IMR-90 (cell line): ENCODE data around the gene DPPA5. TPM values are rescaled to one million over a fixed set of nuclear protein-coding genes. Genes with fewer than 3 reads are reported as not detected.

Experiments
- ATAC-seq: fragments of 200-7000 bp; cut with Tn5 transposase; 2 replicates; pipeline ENCODE4 v1.9.1; 2020; ENCODE audit warnings: low read depth, mild to moderate bottlenecking, moderate library complexity
- BruUV-seq: library from RNA; stranded (reverse); fragments of 400-500 nt; replicated peaks from 2 replicates; lab custom pipeline; 2021; lab: Mats Ljungman, UMichigan
- CTCF ChIA-PET: fragments of 300-600 bp; formaldehyde crosslinking; extraction: SDS; loops from one replicate; lab custom pipeline; 2021; ENCODE audit warnings: antibody characterized with exemption; lab: Yijun Ruan, JAX
- POLR2A ChIA-PET: fragments of 300-600 bp; sonication (Branson Sonifier 250); formaldehyde crosslinking; loops from one replicate; lab custom pipeline; 2022; ENCODE audit warnings: antibody characterized with exemption; ENCODE audit not compliant: unreplicated experiment; lab: Charles Lee
- DNase-seq: peaks from one replicate; pipeline ENCODE4 v3.0.0; 2013
- H2AFZ ChIP-seq: replicated peaks from 2 replicates; pipeline ENCODE3; 2013; ENCODE audit warnings: low read length, mild to moderate bottlenecking; ENCODE audit not compliant: poor library complexity
- H2AK5ac ChIP-seq: 2 replicates; pipeline ENCODE4 v1.6.1; 2013; ENCODE audit warnings: low read depth, low read length, inconsistent platforms
- H2AK9ac ChIP-seq: replicated peaks from 2 replicates; pipeline ENCODE3; 2013; ENCODE audit warnings: mild to moderate bottlenecking, low read depth, low read length, moderate library complexity; ENCODE audit not compliant: poor library complexity
- H2BK120ac ChIP-seq: 2 replicates; pipeline ENCODE4 v1.6.1; 2013; ENCODE audit warnings: low read depth, low read length, inconsistent platforms
- H2BK15ac ChIP-seq: 3 replicates; pipeline ENCODE4 v1.6.1; 2013; ENCODE audit warnings: low read depth, low read length, inconsistent platforms
- H2BK20ac ChIP-seq: 2 replicates; pipeline ENCODE4 v1.6.1; 2013; ENCODE audit warnings: low read depth, mild to moderate bottlenecking, inconsistent platforms, low read length, moderate library complexity
- H2BK5ac ChIP-seq: 2 replicates; pipeline ENCODE4 v1.6.1; 2013; ENCODE audit warnings: mild to moderate bottlenecking, low read depth, low read length, inconsistent platforms; ENCODE audit not compliant: poor library complexity, severe bottlenecking
- H3K14ac ChIP-seq: replicated peaks from 2 replicates; pipeline ENCODE4 v1.6.1; 2013; ENCODE audit warnings: low read depth, low read length, inconsistent platforms
- H3K18ac ChIP-seq: 2 replicates; pipeline ENCODE4 v1.6.1; 2013; ENCODE audit warnings: low read depth, low read length, control low read depth
- H3K23ac ChIP-seq: 2 replicates; pipeline ENCODE4 v1.6.1; 2013; ENCODE audit warnings: low read depth, low read length, inconsistent platforms
- H3K27ac ChIP-seq: 2 replicates; pipeline ENCODE4 v1.5.1; 2013; ENCODE audit warnings: mild to moderate bottlenecking, control low read depth, low read length; ENCODE audit not compliant: insufficient read depth
- H3K27me3 ChIP-seq: 2 replicates; pipeline ENCODE4 v1.6.1; 2013; ENCODE audit warnings: low read length; ENCODE audit not compliant: control insufficient read depth, insufficient read depth
- H3K36me3 ChIP-seq: 2 replicates; pipeline ENCODE4 v1.6.1; 2013; ENCODE audit warnings: low read length, mixed read lengths; ENCODE audit not compliant: control insufficient read depth, insufficient read depth
- H3K4ac ChIP-seq: 2 replicates; pipeline ENCODE4 v1.6.1; 2013; ENCODE audit warnings: low read depth, low read length, inconsistent platforms
- H3K4me1 ChIP-seq: 2 replicates; pipeline ENCODE4 v1.6.1; 2013; ENCODE audit warnings: low read length, mixed read lengths; ENCODE audit not compliant: control insufficient read depth, insufficient read depth
- H3K4me2 ChIP-seq: 2 replicates; pipeline ENCODE4 v1.6.1; 2013; ENCODE audit warnings: low read depth, mild to moderate bottlenecking, control low read depth, low read length, moderate library complexity
- H3K4me3 ChIP-seq: 2 replicates; pipeline ENCODE4 v1.5.1; 2013; ENCODE audit warnings: low read depth, mild to moderate bottlenecking, control low read depth, low read length, moderate library complexity; ENCODE audit not compliant: insufficient read depth
- H3K56ac ChIP-seq: 2 replicates; pipeline ENCODE4 v1.6.1; 2013; ENCODE audit warnings: low read length, inconsistent platforms; ENCODE audit not compliant: insufficient read depth; ENCODE audit errors: extremely low read depth
- H3K79me1 ChIP-seq, 2 experiments: 2 replicates each; pipeline ENCODE4 v1.6.1; 2013; ENCODE audit warnings: low read length in 2 of 2, inconsistent platforms in 1 of 2, low read depth in 1 of 2
- H3K9ac ChIP-seq: 2 replicates; pipeline ENCODE4 v1.6.1; 2013; ENCODE audit warnings: low read depth, low read length, control low read depth
- H3K9me1 ChIP-seq: 2 replicates; pipeline ENCODE4 v1.6.1; 2013; ENCODE audit warnings: low read length, inconsistent platforms; ENCODE audit not compliant: insufficient read depth
- H3K9me3 ChIP-seq: 2 replicates; pipeline ENCODE4 v1.6.1; 2013; ENCODE audit warnings: low read length; ENCODE audit not compliant: control insufficient read depth, insufficient read depth
- H4K20me1 ChIP-seq: 2 replicates; pipeline ENCODE4 v1.6.1; 2013; ENCODE audit warnings: low read length, inconsistent platforms; ENCODE audit not compliant: insufficient read depth
- H4K5ac ChIP-seq: 2 replicates; pipeline ENCODE4 v1.6.1; 2013; ENCODE audit warnings: mild to moderate bottlenecking, low read depth, low read length, control low read depth
- H4K8ac ChIP-seq, 2 experiments: 2 replicates each; pipeline ENCODE4 v1.6.1; 2013; ENCODE audit warnings: low read depth in 2 of 2, low read length in 2 of 2, control low read depth in 1 of 2, inconsistent platforms in 1 of 2
- H4K91ac ChIP-seq: 2 replicates; pipeline ENCODE4 v1.6.1; 2013; ENCODE audit warnings: low read depth, low read length, inconsistent platforms; ENCODE audit not compliant: insufficient read depth
- BHLHE40 ChIP-seq: fragments of 150-350 bp; IDR thresholded peaks from 2 replicates; pipeline ENCODE4 v1.6.1; 2016; ENCODE audit warnings: mild to moderate bottlenecking, low read depth, low read length
- CEBPB ChIP-seq: IDR thresholded peaks from 2 replicates; pipeline ENCODE4 v1.6.1; 2012; ENCODE audit warnings: low read depth, low read length, improper control_type of control experiment
- CHD1 ChIP-seq: IDR thresholded peaks from 2 replicates; pipeline ENCODE4 v1.6.1; 2012; ENCODE audit warnings: low read depth, low read length, improper control_type of control experiment
- FOS ChIP-seq: fragments of 150-350 bp; IDR thresholded peaks from 2 replicates; pipeline ENCODE4 v1.6.1; 2016; ENCODE audit warnings: low read depth, low read length
- MAFK ChIP-seq: IDR thresholded peaks from 2 replicates; pipeline ENCODE4 v1.6.1; 2012; ENCODE audit warnings: low read depth, low read length, improper control_type of control experiment
- MXI1 ChIP-seq: IDR thresholded peaks from 2 replicates; pipeline ENCODE4 v1.6.1; 2012; ENCODE audit warnings: low read depth, mild to moderate bottlenecking, low read length, moderate library complexity, borderline replicate concordance
- RCOR1 ChIP-seq: IDR thresholded peaks from 2 replicates; pipeline ENCODE4 v1.6.1; 2012; ENCODE audit warnings: mild to moderate bottlenecking, low read length, improper control_type of control experiment; ENCODE audit not compliant: insufficient replicate concordance
- SMC3 ChIP-seq: fragments of 150-350 bp; IDR thresholded peaks from 2 replicates; pipeline ENCODE4 v1.6.1; 2016; ENCODE audit warnings: low read depth, mild to moderate bottlenecking, antibody characterized with exemption, low read length, moderate library complexity
- WGBS, 2 experiments: methylation state at CpG; one replicate each; pipeline versions ENCODE4 v1.1.5 to v1.1.7; 2013; ENCODE audit warnings: missing lambda C conversion rate in 2 of 2; ENCODE audit not compliant: insufficient read length in 1 of 2; ENCODE audit errors: extremely low coverage in 2 of 2; 5-methylcytosine and 5-hydroxymethylcytosine counted together
- dilution Hi-C: fragments of 300-500 bp; cut with HindIII; formaldehyde crosslinking; loops from one replicate; pipeline ENCODE4 v1.14.3; 2018; ENCODE audit warnings: low sequenced_read_pairs; ENCODE audit not compliant: unreplicated experiment
- in situ Hi-C: fragments of 300-500 bp; cut with MboI; formaldehyde crosslinking; loops from 3 replicates; pipeline ENCODE4 v1.14.3; 2019; ENCODE audit warnings: low sequenced_read_pairs, inconsistent platforms, mixed read lengths
- intact Hi-C: fragments of 100-400 bp; cut with micrococcal nuclease; formaldehyde crosslinking; loops from 2 replicates; pipeline ENCODE4 v1.10.0; 2022
- polyA plus RNA-seq, 3 experiments: library from polyadenylated mRNA; depleted of rRNA; stranded (reverse); fragments of >200 nt; gene quantifications; 2 replicates each; pipeline ENCODE4 v1.2.3, GENCODE V29; 2012; ENCODE audit warnings: low replicate concordance in 1 of 3
- total RNA-seq: library from RNA; depleted of rRNA; stranded (reverse); fragments of >200 nt; gene quantifications from 2 replicates; pipeline ENCODE4 v1.2.3, GENCODE V29; 2012
- TF ChIP-seq, protein P1 (sequence below): fragments of 150-350 bp; IDR thresholded peaks from 2 replicates; pipeline ENCODE4 v1.6.1; 2016; ENCODE audit warnings: low read depth, mild to moderate bottlenecking, low read length, moderate library complexity, borderline replicate concordance
- TF ChIP-seq, protein P2 (sequence below): conservative IDR thresholded peaks from 2 replicates; pipeline ENCODE4 v1.5.1; 2012; ENCODE audit warnings: mild to moderate bottlenecking, low read depth, low read length, improper control_type of control experiment

DPPA5 gene
- total and polyA plus RNA-seq, 2 of the 4 experiments (the other 2 are of a cell fraction), result not detected

DNA sequence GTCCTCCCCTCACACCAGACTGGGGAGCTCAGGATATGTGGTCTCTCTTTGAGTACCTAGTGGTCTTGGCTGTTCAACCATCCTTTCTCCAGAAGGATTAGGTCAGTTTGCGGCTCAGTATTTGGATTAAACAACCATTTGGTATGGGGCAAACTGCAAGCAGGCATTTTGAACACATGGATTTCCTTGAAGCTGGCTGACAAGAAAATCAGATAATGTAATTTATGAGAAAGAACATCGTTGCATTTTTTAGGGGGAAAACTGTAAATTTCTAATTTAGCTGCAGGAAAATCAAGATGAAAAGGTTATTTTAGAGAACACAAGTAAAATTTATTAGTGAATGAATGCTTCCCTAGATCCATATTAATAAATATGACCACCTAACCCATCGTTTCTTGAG is 25.3 kb downstream of the DPPA5 start:
- H3K4me2 ChIP-seq, result no peak overlapping the region

More for the DNA sequence above, 25.3 kb downstream of the DPPA5 start:
- Histone ChIP-seq H3K14ac (no peak overlapping the region), H4K20me1 (no peaks in the 10 kb centered on the region), H3K56ac (no peak overlapping the region), H3K27ac (no peak overlapping the region), H4K5ac (no peak overlapping the region), H3K18ac (no peak overlapping the region), H3K9ac (no peak overlapping the region), H3K79me1 (no peaks in the 10 kb centered on the region), H3K36me3 (no peaks in the 10 kb centered on the region), H3K4me3 (no peak overlapping the region), H3K27me3 (peaks cover 9% of the 10 kb centered on the region), H4K8ac (no peak overlapping the region), H3K23ac (no peak overlapping the region), H2BK5ac (no peak overlapping the region), H2AFZ (no peak overlapping the region), H3K4ac (no peak overlapping the region), H3K9me1 (no peaks in the 10 kb centered on the region), H2AK5ac (no peak overlapping the region), H2BK120ac (no peak overlapping the region), H3K9me3 (no peaks in the 10 kb centered on the region), H2BK20ac (no peak overlapping the region), H4K91ac (no peak overlapping the region), H3K4me1 (no peaks in the 10 kb centered on the region), H2BK15ac (no peak overlapping the region), H2AK9ac (no peak overlapping the region)
- dilution Hi-C loops, result no loop called here
- ChIA-PET CTCF (interaction anchor here (0.6 to 1.4 kb wide), 4 partner anchors 43 to 1032 kb away, joined by 3 read pairs; no protein-coding TSS in a partner anchor), POLR2A (no interaction called here)
- no peak for DNase-seq
- in situ Hi-C loops, result loop anchor here (25.0 kb wide), 1 partner anchor 916 kb away; no protein-coding TSS in a partner anchor
- TF ChIP-seq CEBPB (no peak), RCOR1 (no peak), MXI1 (no peak), MAFK (no peak), FOS (no peak), BHLHE40 (no peak), SMC3 (no peak), CHD1 (no peak)
- TF ChIP-seq, protein P1, sequence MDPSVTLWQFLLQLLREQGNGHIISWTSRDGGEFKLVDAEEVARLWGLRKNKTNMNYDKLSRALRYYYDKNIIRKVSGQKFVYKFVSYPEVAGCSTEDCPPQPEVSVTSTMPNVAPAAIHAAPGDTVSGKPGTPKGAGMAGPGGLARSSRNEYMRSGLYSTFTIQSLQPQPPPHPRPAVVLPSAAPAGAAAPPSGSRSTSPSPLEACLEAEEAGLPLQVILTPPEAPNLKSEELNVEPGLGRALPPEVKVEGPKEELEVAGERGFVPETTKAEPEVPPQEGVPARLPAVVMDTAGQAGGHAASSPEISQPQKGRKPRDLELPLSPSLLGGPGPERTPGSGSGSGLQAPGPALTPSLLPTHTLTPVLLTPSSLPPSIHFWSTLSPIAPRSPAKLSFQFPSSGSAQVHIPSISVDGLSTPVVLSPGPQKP, result no peak
- TF ChIP-seq, protein P2, sequence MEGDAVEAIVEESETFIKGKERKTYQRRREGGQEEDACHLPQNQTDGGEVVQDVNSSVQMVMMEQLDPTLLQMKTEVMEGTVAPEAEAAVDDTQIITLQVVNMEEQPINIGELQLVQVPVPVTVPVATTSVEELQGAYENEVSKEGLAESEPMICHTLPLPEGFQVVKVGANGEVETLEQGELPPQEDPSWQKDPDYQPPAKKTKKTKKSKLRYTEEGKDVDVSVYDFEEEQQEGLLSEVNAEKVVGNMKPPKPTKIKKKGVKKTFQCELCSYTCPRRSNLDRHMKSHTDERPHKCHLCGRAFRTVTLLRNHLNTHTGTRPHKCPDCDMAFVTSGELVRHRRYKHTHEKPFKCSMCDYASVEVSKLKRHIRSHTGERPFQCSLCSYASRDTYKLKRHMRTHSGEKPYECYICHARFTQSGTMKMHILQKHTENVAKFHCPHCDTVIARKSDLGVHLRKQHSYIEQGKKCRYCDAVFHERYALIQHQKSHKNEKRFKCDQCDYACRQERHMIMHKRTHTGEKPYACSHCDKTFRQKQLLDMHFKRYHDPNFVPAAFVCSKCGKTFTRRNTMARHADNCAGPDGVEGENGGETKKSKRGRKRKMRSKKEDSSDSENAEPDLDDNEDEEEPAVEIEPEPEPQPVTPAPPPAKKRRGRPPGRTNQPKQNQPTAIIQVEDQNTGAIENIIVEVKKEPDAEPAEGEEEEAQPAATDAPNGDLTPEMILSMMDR, result no peak
- WGBS, 2 experiments, result 40% methylated on average over 1 of the region's 3 CpGs; no CpG with 5 or more reads in 1 of the 2 experiments
- intact Hi-C loops, result loop anchor here (5.0 kb wide), 3 partner anchors 146 to 916 kb away; no protein-coding TSS in a partner anchor
- no TSS peak for BruUV-seq
- ATAC-seq, result no peak
